SU-DHL-6 (cell line): ENCODE measurements around the gene PTPN1.

ENCODE experiments used
- H2AFZ ChIP-seq: fragments of 200-600 bp; sonication (generic); 2 replicates; pipeline ENCODE4 v1.6.1; 2014; ENCODE audit warnings: low read depth, mild to moderate bottlenecking, moderate library complexity, mixed read lengths, antibody characterized with exemption, low read length; ENCODE audit not compliant: severe bottlenecking
- H3F3A ChIP-seq: fragments of 200-600 bp; shearing (Covaris generic); 2 replicates; pipeline ENCODE4 v1.6.0; 2016; ENCODE audit warnings: antibody characterized with exemption, mild to moderate bottlenecking; ENCODE audit not compliant: insufficient read depth
- H3K27ac ChIP-seq: fragments of 200-600 bp; sonication (generic); 2 replicates; pipeline ENCODE4 v1.5.1; 2016; ENCODE audit warnings: low read depth, mild to moderate bottlenecking, low read length, moderate library complexity, mixed read lengths
- H3K27me3 ChIP-seq: fragments of 200-600 bp; sonication (generic), shearing (Covaris generic); 2 replicates; pipeline ENCODE4 v1.6.0; 2014; ENCODE audit warnings: mild to moderate bottlenecking, low read length
- H3K36me3 ChIP-seq: fragments of 200-600 bp; sonication (generic); 2 replicates; pipeline ENCODE4 v1.6.1; 2014; ENCODE audit warnings: mild to moderate bottlenecking, low read length, mixed read lengths
- H3K4me2 ChIP-seq: fragments of 300-600, 200-600 bp; shearing (Covaris generic), sonication (generic); 2 replicates; pipeline ENCODE4 v1.6.0; 2014; ENCODE audit warnings: low read length, low read depth, mild to moderate bottlenecking; ENCODE audit not compliant: poor library complexity, severe bottlenecking
- H3K4me3 ChIP-seq: fragments of 200-600 bp; sonication (generic); 2 replicates; pipeline ENCODE4 v1.5.1; 2014; ENCODE audit warnings: antibody characterized with exemption, low read length, mild to moderate bottlenecking, mixed read lengths; ENCODE audit not compliant: insufficient read depth, poor library complexity, severe bottlenecking
- H3K79me2 ChIP-seq: fragments of 200-600 bp; sonication (generic); 2 replicates; pipeline ENCODE4 v1.6.1; 2014; ENCODE audit warnings: mild to moderate bottlenecking, low read length, moderate library complexity; ENCODE audit not compliant: insufficient read depth
- H3K9ac ChIP-seq: fragments of 200-600 bp; sonication (generic); 2 replicates; pipeline ENCODE4 v1.7.0; 2014; ENCODE audit warnings: mild to moderate bottlenecking, low read length
- H3K9me2 ChIP-seq: fragments of 200-600 bp; sonication (generic); replicated peaks from 2 replicates; pipeline ENCODE4 v1.6.1; 2014; ENCODE audit warnings: low read length; ENCODE audit not compliant: insufficient read depth
- H3K9me3 ChIP-seq: fragments of 200-600 bp; sonication (generic); 2 replicates; pipeline ENCODE4 v1.6.1; 2014; ENCODE audit warnings: low read length, mixed read lengths; ENCODE audit not compliant: insufficient read depth
- H4K20me1 ChIP-seq: fragments of 200-600 bp; sonication (generic); 2 replicates; pipeline ENCODE4 v1.6.1; 2014; ENCODE audit warnings: low read depth, mild to moderate bottlenecking, antibody characterized with exemption, low read length, moderate library complexity, mixed read lengths
- EZH2phosphoT487 ChIP-seq: fragments of 200-600 bp; sonication (generic), shearing (Covaris generic); conservative IDR thresholded peaks from 2 replicates; pipeline ENCODE4 v1.6.1; 2018; ENCODE audit warnings: mild to moderate bottlenecking, antibody characterized with exemption, low read length, moderate library complexity, mixed read lengths
- TF ChIP-seq, protein P1 (sequence below): fragments of 200-600 bp; sonication (generic); IDR thresholded peaks from one replicate; pipeline ENCODE4 v1.5.1; 2017; ENCODE audit warnings: antibody characterized with exemption, mild to moderate bottlenecking, low read length, moderate library complexity; ENCODE audit not compliant: insufficient read depth, poor library complexity, severe bottlenecking

Gene PTPN1

DNA sequence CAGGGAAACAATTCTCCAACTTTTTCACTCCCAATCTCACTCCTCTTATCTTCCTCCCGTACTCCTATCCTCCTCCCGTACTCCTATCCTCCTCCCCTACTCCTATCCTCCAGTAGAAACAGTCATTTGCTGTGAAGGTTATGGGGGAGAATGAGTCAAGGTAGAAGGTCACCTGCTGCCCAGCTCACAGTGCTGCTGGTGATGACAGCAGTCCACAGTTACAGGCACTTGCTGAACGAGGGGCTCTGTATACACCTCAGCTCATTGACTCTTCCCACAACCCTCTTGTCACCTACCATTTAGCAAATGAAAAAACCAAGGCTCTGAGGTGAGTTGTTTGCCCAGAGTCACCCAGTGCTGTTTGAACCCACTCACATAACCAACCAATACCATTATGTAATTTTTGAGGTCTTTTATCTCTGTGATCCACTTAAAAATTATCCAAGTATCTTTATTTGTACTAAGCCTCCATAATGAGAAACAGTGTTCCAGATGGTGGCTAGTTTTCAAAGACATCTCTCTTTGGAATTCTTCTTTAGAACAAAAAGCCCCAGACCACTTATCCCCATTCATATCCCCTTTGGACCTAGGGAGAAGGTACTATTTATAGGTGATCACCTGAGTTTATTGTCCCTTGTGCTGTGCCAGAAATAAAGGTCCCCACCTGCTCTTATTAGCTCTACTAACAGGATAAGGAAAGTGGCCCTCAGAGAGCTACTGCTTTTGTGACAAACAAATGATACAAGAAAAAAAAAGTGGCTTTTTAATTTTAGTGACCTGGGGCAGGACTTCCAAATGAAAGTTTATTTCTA, 53.2 kb downstream of the PTPN1 start:
- Histone ChIP-seq H3K79me2 (peaks cover 5% of the 10 kb centered on the region; the same call in 1 of the 2 replicates), H3K9me2 (no peaks in the 10 kb centered on the region), H3K9me3 (no peaks in the 10 kb centered on the region), H2AFZ (no peak overlapping the region), H3K27ac (no peak overlapping the region), H4K20me1 (no peaks in the 10 kb centered on the region), H3K4me3 (no peak overlapping the region), H3K27me3 (no peaks in the 10 kb centered on the region), H3K36me3 (no peaks in the 10 kb centered on the region), H3K9ac (no peak overlapping the region), H3K4me2 (no peak overlapping the region), H3F3A (no peaks in the 10 kb centered on the region)
- no peak for TF ChIP-seq EZH2phosphoT487
- TF ChIP-seq, protein P1, sequence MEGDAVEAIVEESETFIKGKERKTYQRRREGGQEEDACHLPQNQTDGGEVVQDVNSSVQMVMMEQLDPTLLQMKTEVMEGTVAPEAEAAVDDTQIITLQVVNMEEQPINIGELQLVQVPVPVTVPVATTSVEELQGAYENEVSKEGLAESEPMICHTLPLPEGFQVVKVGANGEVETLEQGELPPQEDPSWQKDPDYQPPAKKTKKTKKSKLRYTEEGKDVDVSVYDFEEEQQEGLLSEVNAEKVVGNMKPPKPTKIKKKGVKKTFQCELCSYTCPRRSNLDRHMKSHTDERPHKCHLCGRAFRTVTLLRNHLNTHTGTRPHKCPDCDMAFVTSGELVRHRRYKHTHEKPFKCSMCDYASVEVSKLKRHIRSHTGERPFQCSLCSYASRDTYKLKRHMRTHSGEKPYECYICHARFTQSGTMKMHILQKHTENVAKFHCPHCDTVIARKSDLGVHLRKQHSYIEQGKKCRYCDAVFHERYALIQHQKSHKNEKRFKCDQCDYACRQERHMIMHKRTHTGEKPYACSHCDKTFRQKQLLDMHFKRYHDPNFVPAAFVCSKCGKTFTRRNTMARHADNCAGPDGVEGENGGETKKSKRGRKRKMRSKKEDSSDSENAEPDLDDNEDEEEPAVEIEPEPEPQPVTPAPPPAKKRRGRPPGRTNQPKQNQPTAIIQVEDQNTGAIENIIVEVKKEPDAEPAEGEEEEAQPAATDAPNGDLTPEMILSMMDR: no peak

DNA sequence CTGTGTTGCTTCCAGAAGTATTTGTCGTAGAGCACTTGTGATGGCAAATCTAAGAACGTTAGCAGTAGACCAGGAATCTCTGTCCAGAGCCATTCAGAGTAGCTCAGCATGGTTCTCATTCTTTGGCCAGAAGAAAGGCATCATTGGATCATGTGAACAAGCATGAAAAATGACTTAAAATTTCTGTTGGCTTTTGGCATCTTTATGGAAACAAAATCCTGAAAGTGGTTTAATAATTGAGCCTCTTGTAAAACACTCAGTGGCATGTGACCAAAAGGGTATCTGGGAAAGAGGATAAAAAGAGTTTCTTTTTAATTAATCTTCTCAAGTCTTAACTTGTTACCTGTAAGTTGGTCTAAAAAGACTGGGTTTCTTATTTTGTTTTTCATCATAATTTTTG, 55.2 kb downstream of the PTPN1 start:
- Histone ChIP-seq H3K9me2 (no peaks in the 10 kb centered on the region), H3F3A (no peaks in the 10 kb centered on the region)

DNA sequence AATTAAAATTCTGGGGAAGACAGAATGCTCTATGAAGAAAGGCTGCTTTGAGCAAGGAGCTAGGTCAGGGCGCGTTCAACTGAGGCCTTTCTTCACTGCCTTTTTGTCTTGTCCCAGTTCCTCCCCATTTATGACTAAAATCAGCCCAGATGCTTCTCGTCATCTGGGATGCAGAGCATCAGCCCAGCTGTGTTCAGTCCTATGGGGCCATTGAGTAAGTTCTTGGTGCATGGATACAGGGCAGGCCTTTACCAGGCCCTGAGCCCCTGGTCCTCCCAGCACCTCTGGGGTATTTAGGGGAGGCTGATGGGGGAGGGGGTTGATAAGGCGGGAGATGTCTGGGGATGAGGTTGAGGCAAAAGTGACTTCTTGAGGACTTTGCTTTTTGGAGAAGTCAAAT, 55.7 kb downstream of the PTPN1 start:
- no peaks in the 10 kb centered on the region for H3K9me2 ChIP-seq
- H3K4me2 ChIP-seq: no peak overlapping the region
- no peaks in the 10 kb centered on the region for H3F3A ChIP-seq
- no peaks in the 10 kb centered on the region for H3K79me2 ChIP-seq
- no peaks in the 10 kb centered on the region for H4K20me1 ChIP-seq
- TF ChIP-seq, protein P1: no peak
- no peak for TF ChIP-seq EZH2phosphoT487
- no peak overlapping the region for H3K9ac ChIP-seq
- no peaks in the 10 kb centered on the region for H3K9me3 ChIP-seq
- no peaks in the 10 kb centered on the region for H3K27me3 ChIP-seq
- no peaks in the 10 kb centered on the region for H3K36me3 ChIP-seq
- no peak overlapping the region for H3K4me3 ChIP-seq
- H3K27ac ChIP-seq: no peak overlapping the region
- H2AFZ ChIP-seq: no peak overlapping the region

More for the DNA sequence above, 55.2 kb downstream of the PTPN1 start:
- no peaks in the 10 kb centered on the region for H4K20me1 ChIP-seq
- H3K27me3 ChIP-seq: no peaks in the 10 kb centered on the region
- H3K4me3 ChIP-seq: no peak overlapping the region
- no peaks in the 10 kb centered on the region for H3K9me3 ChIP-seq
- H3K9ac ChIP-seq: no peak overlapping the region
- H3K36me3 ChIP-seq: no peaks in the 10 kb centered on the region
- no peaks in the 10 kb centered on the region for H3K79me2 ChIP-seq
- H2AFZ ChIP-seq: no peak overlapping the region
- H3K4me2 ChIP-seq: no peak overlapping the region
- TF ChIP-seq, protein P1: no peak
- TF ChIP-seq EZH2phosphoT487: no peak
- no peak overlapping the region for H3K27ac ChIP-seq
